GM20431 (cell line): Measurements from ENCODE around the gene JAGN1.
"Not testable (repeated sequence)": the region's sequence is repeated elsewhere in the genome, so short reads cannot be mapped to it uniquely, and the experiment has no call there.

ENCODE experiments used
- in situ Hi-C: fragments of 300-500 bp; cut with MseI, MboI; formaldehyde crosslinking; loops from one replicate; pipeline ENCODE4 v1.15.0; 2020; ENCODE audit warnings: low sequenced_read_pairs; ENCODE audit not compliant: unreplicated experiment

The JAGN1 gene

DNA sequence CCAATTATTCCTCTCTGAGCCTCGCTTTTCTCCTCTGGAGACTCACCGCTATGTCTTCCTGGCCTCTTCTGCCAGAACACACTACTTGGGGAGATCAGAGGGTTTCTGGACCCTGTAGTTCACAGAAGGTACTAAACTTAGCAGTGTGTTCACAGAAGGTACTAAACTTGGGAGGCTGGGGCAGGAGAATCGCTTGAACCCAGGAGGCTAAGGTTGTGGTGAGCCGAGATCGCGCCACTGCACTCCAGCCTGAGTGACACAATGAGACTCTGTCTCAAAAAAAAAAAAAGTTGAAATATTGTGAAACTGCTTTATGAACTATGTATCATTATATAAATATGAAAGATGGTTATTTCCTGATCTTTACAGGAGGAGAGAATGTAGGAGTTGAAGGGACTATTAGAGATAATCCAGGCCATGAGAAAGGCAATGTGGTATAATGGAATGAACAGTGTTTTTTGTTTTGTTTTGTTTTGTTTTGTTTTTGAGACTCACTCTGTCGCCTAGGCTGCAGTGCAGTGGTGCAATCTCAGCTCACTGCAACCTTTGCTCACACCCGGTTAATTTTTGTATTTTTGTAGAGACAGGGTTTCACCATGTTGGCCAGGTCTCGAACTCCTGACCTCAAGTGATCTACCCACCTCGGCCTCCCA is 6.5 kb downstream of the JAGN1 start:
- in situ Hi-C loops, result not testable (repeated sequence)

DNA sequence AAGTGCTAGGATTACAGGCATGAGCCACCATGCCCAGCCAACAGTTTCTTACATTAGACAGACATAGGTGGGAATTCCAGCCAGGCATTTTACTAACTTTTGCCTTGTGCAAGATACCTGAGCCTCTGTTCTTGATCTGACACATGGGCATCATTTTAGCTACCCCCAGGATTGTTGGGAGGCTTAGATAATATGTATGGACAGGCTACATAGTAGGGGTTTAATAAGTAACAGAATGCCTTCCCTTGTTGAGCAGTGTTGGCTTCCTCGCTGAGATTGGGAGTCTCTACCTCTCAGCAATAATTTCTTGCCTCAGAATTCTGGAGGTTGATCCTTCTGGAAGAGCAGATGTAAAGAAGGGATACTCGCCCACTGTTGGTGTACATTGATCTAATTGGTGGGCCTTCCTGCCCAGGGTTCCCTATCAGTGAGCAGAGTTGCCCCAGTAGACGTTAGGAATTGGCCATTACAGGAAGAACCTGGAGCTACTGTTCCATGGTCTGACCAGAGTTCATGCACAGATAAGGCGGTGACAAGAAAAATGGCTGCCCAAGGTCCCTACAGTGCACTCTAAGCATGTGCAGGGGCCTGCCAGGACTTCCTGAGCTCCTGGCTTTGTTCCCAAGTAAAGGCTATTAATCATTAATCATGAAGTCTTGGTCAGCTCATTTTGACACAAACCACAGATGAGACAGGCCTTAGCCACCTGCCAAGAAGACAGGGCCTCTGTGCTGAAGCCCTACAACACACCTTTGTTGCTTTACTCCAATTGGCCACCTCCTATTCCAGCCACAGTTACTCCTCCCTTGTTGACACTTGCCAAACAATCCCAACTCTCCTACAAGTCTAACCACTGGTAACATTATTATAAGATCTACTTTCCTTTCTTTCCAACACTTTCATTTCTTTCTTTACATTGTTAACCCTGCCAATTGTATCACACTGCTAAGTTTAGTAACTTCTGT is 7.3 kb downstream of the JAGN1 start:
- in situ Hi-C loops, result no loop called here

- in situ Hi-C loops, result no loop called here
These were observed 8.2 kb downstream of the JAGN1 start for GRCh38 chr3:9898467-9899241.

- in situ Hi-C loops, result no loop called here
These were observed 8.9 kb downstream of the JAGN1 start for GRCh38 chr3:9899289-9899791.

DNA sequence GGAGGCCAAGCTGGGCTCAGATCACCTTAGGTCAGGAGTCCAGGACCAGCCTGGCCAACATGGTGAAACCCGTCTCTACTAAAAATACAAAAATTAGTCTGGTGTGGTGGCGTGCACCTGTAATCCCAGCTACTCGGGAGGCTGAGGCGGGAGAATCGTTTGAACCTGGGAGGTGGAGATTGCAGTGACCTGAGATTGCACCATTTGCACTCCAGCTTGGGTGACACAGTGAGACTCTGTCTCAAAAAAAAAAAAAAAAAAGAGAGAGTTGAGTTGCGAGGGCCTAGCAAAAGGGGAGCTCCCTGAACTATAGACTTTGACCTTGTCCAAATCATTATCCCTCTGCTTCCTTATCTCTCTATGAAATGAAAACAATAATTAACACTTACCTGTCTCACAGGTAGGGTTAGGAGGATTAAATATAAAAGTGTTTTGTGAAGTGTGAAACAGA is 10.6 kb downstream of the JAGN1 start:
- in situ Hi-C loops, result not testable (repeated sequence)

GRCh38 chr3:9901967-9902366 is 11.6 kb downstream of the JAGN1 start:
- in situ Hi-C loops, result no loop called here

DNA sequence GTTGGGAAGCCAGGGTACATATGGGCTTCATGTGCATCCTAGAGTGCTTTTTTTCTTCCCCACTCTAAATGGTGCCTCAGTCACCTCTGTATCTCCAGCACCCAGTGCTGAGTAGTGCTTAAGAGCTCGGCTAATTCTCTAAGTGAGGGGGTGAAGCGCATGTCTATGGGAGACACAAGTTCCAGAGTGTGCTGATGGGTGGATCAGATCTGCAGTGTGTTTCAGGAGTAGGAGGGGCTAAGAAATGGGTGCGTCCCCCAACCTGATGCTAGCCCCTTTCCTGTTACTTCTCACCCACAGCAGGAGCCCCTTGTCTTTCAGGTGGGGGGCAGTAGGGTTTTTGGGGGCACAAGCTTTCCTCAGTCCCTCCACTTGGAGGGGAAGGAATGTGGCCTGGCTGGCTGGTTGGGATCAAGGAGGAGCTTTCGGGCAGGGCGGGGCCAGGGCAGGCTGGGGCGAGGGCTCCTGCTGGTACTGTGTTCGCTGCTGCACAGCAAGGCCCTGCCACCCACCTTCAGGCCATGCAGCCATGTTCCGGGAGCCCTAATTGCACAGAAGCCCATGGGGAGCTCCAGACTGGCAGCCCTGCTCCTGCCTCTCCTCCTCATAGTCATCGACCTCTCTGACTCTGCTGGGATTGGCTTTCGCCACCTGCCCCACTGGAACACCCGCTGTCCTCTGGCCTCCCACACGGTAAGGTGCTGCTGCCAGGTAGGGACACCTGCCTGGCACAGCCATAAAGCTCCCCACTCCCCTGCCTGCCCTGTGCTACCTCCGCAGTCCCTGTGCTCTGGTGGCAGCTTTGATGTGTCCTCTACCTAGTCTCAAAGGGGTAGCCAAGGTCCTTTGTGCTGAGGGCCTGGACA is 12.2 kb downstream of the JAGN1 start, which contains the start of gene IL17RE:
Gene IL17RE (plus strand): TSS at position 477 of the 866 bp plus-strand sequence. CDS start 85 bp downstream, at position 562.
- in situ Hi-C loops, result no loop called here

- in situ Hi-C loops, result no loop called here
These were observed 12.8 kb downstream of the JAGN1 start for GRCh38 chr3:9903238-9903624.

DNA sequence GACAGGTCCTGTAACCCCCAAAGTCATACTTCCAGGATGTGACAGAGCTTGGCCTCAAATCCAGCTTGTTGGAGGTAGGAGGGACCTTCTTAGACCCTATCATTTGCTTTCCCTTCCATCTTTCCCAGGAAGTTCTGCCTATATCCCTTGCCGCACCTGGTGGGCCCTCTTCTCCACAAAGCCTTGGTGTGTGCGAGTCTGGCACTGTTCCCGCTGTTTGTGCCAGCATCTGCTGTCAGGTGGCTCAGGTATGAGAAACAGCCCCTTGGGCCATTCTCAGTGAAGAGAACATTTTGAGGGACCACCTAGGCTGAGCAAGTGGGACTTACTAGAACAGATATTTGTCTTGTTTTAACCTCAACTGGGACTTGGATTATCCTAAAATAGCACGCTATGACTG is 13.5 kb downstream of the JAGN1 start:
- in situ Hi-C loops, result no loop called here

DNA sequence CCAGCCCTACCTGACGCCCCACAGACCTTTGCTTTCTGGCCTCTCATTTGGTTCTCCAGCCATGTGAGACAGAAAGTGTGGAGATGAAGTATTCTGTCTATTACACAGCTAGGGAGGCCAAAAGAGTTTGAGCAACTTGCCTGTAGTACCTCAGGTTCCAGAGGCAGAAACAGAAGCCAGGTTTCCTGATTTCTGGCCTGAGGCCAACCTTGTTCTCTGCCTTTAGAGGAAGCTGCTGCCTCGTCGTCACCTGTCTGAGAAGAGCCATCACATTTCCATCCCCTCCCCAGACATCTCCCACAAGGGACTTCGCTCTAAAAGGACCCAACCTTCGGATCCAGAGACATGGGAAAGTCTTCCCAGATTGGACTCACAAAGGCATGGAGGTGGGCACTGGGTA is 16.1 kb downstream of the JAGN1 start:
- in situ Hi-C loops, result no loop called here

DNA sequence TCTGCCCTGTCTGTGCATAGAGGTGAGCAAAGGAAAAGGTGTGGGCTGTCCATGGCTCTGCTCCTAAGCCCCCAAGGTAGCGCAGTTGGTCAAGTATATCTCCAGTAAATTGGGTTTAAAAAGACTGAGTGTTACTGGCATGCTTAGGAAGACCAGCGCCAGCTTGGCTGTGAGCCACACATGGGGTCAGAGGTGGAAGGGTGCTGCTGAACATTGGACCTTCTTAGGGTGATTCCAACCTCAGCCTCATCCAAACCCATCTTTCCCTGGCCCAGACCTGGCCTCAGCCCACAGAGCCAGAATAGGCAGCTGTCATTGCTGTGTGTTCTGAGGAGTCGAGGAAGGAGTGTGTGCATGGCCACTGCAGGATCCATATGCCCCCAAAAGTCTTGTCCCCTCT is 17.9 kb downstream of the JAGN1 start:
- in situ Hi-C loops, result no loop called here

DNA sequence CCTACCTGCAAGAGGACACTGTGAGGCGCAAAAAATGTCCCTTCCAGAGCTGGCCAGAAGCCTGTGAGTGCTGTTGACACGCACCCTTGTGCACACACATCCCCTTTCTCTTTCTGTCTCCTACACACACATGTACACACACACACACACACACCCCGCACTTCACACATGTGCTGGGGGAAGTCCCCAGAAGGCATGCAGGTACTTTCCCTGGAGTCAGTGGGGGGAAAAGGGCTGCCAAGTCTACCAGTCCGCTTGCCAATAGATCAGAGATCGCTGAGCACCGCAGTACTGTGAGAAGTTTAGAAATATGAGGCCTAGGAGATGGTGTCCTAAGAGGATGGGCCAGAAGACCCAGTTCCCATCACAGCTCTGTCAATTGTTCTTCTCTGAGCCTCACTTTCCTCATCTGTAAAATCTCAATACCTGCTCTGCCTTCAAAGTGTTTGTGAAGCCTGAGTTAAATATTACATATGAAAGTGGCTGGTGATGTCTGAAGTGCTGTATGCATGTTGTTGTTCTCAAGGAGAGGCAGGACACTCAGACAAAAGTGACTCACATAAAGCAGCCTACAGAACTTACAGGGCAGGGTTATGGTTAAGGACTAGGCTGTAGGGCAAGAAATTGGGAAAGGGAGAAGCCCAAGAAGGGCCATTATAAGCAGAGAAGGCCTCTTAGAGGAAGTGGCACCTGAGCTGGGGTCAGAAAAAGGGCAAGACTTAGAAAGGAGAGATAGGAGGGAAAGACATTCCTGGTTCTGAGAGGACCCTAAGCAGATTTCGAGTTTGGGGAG is 19.0 kb downstream of the JAGN1 start:
- in situ Hi-C loops, result no loop called here

GRCh38 chr3:9911863-9912262 is 21.5 kb downstream of the JAGN1 start:
- in situ Hi-C loops, result no loop called here

- in situ Hi-C loops, result no loop called here
These were observed 22.0 kb downstream of the JAGN1 start for GRCh38 chr3:9912294-9912935.

DNA sequence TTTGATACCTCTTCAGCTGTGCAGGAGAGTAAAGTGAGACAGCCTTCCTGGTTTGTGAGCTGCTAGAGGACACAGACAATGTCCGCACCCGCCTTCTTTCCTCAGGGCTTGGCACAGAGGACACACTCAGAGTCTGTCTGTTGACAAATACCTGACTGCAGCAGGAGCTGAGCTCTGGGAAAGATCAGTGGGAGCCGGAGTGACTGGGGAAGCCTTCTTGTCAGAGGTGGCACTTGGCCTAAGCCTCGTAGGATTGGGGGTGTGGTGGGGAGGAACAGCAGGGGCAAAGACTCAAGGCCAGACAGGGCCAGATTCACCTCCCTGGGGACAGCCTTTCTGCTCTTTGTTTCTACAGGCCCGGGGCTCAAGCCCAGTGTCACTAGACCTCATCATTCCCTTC is 23.2 kb downstream of the JAGN1 start:
- in situ Hi-C loops, result no loop called here

DNA sequence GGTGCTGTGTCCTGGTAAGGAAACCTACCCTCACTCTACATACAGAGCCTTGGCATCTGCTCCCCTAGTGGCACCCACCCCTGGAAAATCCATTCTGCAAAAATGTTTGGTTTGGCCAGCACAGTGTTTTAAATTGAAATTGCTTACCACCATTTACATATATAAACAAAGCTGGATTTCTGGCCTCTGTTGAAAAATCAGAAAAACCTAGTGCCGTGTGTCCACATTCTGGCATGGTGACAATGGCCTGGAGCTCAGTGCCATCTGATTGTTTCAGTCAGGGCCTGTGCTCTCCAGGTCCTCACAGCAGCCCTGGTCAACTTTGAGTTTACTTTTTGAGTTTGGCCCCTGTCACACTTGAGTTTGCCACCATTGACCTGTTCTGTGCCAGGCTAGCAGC is 23.6 kb downstream of the JAGN1 start:
- in situ Hi-C loops, result no loop called here

DNA sequence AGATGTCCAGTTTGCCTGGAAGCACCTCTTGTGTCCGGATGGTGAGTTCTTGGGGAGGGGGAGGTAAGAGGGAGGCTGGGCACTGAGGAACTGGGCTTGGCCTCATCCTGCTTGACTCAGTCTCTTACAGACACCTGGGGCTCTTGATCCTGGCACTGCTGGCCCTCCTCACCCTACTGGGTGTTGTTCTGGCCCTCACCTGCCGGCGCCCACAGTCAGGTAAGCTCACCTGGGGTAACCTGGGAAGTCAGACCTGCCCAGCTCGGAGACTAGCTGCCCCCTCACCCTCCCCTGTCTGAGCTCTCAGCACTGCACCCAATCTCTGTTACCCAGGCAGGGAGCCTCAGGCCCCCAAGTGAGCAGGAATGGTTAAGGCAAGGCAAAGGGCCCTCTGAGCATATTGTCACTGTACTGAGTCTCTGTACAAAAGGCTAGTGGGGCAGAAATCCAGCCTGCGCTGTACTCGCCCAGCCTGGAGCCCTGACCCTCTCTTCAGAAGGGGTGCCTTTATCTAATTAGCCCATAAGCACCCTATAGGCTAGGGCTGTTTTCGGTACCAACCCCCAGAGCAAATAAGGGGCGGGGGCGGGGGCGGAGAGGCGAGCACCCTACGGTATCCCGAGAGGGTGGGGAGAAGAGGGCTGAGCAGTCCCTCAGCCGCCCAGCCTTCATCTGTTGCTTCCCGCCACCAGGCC is 24.3 kb downstream of the JAGN1 start:
- in situ Hi-C loops, result no loop called here
